Stimulated activated CD4-positive, alpha-beta T cell treated with anti-CD3 and anti-CD28 coated beads, TNF-alpha, amount 100 ng/mL, for 1 hour (primary cell): ENCODE results near the gene ZNF664.
A peak's percentile ranks its signal among the peaks of the same experiment; 100 is the strongest.

ENCODE experiments used
- DNase-seq, 3 donors: peaks; one replicate each; pipeline ENCODE4 v3.0.0-alpha.2; 2020; ENCODE audit warnings: low read depth in 3 of 3, low spot score in 1 of 3

The ZNF664 gene

DNA sequence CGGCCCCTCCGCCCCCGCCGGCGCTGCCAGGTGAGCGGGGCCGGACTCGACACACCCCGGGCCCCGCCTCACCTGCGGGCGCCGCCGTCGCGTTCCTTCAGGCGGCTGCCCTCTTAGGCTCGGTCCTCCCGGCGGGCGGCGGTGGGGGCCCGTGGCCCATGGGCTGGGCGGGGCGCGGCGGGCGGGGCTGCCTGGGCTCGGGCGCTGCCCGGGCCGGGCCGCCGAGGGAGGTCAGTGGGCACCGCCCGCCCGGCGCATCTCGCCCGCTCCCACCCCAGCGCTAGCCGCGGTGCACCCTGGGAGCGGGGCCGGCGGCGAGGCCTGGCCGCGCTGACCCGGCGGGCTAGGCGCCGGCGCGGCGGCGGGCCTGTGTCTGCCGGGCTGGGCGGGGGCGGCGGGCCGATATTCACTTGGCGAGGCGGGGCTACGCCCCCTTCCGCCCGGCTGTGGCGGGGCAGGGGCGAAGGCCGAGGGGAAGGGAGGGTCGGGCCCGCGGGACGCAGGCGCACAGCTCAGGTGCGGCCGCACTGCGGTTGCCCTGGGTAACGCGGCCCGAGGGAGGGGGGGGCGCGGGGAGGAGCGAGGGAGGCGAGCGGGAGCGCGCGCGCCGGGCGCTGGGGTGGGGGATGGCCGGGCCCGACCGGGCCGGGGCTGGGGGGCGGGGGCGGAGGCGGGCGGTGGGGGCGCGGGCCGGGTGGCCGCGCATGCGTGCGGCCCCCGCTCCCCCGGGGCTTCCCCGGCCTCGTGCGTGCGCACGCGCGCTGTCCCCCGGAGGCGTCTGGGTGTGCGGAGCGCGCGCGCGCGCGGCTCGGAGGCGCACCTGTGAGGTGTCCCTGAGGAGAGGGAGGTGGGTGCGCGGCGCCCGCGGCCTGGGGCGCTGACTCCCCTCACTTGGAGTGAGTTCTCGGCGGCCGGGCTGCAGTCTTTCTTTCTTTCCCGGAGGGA, at the start of gene ZNF664, which contains the start of gene CCDC92:
TSS of gene ZNF664 (plus strand) at position 759 of the 945 bp plus-strand sequence. CDS start 38,930 bp downstream, outside the sequence.
TSS of gene CCDC92 (minus strand) at position 375 of the 945 bp plus-strand sequence. CDS start 28,526 bp downstream, outside the sequence.
- peak; percentile 92 to 93 (median 93) for DNase-seq

DNA sequence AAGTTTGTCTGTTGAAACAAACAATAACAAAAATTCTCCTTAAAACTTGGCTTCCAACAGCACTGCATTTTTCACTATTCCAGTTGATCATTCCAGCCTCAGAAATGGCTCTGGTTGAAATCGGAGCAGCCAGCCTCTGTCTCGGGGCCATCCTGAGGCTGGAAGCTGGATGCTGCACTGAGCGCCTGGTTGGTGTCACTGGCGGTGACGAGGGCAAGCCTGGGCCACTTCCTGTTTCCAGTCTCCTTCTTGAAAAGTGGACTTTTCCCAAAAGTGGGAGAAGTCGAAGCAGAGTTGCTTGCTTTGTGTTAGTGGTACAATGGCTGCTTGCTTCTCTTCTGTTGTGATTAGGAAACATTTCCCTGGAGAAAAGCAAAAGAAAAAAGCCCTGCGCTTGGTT, 49.1 kb upstream of the ZNF664 start:
- DNase-seq: no peak

DNA sequence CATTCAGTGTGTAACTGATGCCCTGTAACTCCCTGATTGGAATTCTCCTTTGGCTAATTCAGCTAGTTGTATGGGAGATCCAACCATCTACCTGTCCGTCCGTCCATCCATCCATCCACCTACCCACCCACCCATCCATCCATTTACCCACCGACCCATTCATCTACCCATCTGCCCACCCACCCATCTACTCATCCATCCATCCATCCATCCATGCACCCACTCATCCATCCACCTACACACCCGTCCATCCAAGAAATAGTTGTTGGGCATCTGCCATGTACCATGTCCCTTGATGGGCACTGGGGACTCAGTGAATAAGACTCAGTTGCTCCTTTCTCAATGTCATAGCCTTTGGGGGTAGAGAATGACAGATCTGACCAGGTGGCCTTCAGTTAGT, 48.5 kb upstream of the ZNF664 start:
- no peak for DNase-seq

DNA sequence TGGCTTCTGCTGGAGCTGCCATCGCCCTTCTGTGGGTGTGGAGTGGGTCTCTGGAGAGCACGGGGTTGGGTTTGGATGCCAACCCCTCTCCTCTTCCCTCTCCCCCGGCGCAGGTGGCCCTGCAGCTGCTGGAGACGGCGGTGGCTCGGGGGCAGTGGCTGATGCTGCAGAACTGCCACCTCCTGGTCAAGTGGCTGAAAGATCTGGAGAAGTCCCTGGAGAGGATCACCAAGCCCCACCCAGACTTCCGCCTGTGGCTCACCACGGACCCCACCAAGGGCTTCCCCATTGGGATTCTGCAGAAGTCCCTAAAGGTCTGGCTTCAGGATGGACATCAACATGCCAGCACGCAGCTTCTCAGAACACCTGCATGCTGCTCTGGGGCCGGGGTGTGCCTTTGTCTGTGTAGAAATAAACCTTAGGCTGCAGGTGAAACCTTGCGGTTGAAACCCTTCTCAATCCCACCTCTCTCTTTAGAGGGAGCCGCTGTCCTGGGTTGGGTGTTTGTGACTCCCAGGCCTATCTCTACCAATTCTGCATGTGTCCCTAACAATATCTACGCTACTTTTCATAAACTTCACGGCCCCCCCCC, 44.6 kb upstream of the ZNF664 start:
- no peak for DNase-seq

DNA sequence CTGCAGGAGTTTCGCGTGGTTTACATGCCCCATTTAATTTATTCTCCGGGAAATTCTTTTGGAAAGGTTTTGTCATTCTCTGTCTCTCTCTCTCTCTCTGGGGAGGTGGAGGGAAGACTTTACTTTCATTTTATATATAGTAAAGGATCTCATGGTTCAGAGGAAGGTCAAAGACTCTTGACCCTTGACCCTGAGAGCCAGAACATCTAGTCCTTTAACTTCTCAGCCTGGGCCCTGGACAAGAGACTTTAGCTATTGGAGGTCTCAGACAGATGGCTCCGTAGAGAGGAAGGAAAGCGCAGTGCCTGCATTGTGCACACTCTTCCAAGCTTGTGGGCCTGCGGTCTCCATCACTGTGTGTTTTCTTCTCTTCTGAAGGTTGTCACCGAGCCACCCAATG, 44.1 kb upstream of the ZNF664 start:
- no peak for DNase-seq

DNA sequence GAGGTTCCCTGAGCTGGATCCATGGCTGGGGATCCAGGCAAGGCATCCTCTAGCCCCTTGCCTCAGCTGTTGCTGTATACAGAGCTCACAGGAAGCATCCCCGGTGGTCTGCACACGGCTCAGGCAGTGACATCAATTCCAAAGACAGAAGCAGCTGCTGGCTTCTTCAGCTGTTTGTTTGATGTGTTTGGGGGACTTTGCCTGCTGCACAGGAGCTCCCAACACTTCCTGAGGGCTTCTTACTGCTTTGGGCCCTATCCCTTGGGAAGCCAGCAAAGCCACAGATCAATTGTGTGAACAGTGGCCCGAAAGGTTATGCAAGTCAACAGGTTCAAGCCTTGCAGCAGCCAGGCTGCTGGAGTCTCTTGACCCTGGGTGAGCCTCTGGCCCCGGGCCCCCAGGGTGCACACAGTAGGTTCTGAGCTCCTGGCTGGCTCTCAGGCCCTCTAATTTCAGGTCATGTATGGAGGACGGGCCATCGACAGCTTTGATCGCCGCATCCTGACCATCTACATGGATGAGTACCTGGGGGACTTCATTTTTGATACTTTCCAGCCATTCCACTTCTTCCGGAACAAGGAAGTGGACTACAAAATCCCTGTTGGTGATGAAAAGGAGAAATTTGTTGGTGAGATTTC, 43.0 kb upstream of the ZNF664 start:
- no peak for DNase-seq

DNA sequence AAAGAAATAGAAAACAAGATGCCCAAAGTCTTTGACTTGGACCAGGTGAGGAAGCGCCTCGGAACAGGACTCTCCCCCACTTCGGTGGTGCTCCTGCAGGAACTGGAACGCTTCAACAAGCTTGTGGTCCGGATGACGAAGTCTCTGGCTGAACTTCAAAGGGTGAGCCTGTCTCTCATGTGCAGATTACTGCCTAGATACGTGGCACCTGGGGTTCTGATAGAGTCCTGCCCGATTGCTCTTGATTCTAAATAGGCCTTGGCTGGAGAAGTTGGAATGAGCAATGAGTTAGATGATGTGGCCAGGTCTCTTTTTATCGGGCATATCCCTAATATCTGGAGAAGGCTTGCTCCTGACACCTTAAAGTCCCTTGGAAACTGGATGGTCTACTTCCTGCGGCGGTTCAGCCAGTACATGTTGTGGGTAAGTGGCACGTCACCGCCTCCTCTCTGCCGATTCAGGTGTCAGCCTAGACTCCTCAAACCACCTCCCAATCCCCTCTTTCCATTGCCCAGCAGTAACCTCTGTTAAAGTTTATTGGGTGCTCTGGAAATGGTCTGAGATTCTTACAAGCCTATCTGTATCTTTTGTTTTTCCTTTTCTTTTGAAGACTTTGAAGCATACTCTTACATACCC, 41.2 kb upstream of the ZNF664 start:
- DNase-seq: peak in 1 of 3 donors; percentile 3

DNA sequence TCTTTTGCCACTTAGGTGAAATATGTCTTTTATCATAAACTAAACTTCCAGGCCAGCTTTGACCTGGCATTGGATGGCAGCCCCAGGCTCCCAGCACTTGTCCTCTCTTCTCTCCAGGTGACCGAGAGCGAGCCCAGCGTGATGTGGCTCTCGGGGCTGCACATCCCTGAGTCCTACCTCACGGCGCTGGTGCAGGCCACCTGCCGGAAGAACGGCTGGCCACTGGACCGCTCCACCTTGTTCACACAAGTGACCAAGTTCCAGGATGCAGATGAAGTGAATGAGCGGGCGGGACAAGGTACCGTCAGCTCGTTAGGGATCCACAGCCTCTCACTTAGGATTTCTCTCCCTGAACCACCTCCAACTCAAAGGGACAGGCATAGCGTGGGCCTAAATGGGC, 39.8 kb upstream of the ZNF664 start:
- no peak for DNase-seq

DNA sequence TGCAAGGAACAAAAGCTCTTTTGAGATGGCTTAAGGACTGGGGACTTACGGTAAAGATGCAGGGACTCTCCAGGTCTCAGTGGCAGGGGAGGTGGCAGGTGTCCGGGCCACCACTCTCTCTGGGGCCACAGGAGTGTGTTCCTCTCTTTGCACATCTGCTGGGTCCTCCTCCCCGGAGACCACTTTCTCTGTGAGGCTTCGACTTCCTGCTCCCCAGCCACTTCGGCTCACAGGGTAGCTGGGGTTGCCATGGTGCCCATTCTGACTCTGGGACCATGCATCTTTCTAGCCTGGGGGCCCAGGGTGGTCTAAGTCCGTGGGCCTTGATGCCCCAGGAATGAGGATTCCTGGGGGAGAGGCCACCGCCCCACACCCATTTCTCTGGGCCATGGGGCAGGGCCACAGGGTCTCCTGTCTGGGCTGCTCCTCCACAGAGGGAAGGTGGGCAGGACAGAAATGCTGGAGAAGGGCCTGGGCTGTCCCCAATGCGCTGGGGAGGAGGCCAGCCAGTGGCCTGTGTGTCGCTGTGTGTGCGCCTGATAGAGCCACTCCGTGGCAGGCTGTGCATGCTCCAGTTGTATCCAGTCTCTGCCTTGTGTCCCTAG, 38.9 kb upstream of the ZNF664 start:
- DNase-seq: no peak

DNA sequence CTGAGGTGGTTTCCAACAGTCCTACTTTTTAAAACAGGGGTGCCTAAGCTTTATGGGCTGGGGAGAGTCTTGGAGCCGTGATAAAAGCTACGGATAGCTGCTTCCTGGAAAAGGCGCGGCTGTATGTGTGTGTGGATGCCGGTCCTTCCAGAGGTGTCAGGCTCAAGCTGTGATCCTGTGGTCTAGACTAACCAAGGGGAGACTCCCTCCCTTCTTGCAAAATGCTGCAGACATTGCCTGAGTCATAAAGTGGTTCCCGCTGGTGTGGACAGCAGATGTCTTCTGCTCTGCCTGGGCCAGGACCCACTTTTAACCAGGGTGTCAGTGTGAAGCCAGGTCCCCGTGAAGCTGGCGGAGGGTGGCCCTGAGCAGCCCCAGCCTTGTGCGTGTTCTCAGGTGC, 38.2 kb upstream of the ZNF664 start:
- no peak for DNase-seq

DNA sequence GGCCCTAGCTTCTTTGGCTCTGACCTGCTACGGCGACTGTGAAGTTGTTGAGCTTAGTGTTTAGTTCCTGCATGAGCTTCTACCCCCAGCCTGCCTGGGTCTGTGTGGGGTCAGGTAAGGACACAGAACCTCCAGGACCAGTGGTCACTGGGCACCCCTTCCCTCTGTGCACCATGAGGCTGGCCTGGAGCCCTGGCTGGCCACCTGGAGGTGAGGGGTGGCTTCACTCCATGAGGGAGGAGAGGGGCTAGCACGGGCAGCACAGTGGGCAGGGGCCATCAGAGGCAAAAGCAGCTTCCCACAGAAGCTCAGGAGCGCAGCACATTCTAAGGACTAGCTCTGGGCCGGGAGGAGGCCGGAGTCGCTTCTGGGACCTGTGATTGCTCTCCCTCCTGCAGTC, 37.1 kb upstream of the ZNF664 start:
- no peak for DNase-seq

DNA sequence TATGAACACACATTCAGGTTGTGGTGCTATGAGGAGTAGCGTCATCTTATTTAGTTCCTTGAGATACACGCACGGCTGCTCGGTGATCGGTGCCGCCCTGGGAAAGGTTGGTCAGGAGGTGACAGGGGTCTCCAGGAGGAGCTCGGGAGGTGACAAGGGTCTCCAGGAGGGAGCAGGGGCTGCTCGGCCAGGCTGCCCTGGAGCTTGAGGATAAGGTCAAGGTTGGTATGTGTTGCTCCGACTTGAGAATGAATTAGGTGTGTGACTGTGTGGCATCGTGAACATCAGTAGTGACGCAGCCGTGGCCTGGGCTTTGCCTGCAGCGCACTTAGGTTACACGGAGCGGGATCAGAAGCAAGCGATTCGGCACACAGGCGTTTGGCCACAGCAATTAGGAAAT, 36.5 kb upstream of the ZNF664 start:
- no peak for DNase-seq

DNA sequence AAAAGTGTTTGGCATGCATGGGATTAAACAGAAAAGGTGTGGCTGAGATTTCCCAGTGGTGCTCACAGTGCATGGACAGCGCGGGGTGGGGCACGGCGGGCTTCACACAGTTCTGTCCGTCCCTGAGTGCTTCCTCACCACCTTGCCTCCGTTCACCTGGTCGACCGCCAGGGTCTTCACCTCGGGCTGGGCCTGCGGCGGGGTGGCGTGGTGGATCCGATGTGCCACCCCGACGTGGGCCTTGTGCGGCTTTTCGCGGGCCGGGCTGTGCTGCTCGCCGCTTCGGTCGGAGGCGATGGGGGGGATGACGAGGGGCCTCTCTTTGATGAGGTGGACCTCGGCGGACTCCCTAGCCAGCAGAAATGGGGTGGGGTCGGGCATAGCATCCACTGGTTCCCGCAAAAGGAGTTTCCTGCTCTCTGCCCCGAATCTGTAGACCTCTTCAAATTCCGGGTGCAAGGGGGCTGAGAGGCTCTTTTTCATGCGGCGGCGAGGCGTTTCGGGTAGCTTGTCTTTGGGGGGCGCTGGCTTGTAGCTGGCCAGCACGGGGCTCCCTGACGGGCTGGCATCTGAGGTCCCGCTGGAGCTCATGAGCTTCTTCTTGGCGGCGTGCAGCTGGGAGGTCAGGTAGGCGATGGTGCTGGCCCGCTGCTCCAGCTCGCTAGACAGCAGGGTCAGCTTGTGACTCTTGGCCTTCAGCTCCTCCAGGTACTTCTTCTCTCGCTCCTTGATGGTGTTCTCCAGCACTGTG, 35.9 kb upstream of the ZNF664 start:
- no peak for DNase-seq

DNA sequence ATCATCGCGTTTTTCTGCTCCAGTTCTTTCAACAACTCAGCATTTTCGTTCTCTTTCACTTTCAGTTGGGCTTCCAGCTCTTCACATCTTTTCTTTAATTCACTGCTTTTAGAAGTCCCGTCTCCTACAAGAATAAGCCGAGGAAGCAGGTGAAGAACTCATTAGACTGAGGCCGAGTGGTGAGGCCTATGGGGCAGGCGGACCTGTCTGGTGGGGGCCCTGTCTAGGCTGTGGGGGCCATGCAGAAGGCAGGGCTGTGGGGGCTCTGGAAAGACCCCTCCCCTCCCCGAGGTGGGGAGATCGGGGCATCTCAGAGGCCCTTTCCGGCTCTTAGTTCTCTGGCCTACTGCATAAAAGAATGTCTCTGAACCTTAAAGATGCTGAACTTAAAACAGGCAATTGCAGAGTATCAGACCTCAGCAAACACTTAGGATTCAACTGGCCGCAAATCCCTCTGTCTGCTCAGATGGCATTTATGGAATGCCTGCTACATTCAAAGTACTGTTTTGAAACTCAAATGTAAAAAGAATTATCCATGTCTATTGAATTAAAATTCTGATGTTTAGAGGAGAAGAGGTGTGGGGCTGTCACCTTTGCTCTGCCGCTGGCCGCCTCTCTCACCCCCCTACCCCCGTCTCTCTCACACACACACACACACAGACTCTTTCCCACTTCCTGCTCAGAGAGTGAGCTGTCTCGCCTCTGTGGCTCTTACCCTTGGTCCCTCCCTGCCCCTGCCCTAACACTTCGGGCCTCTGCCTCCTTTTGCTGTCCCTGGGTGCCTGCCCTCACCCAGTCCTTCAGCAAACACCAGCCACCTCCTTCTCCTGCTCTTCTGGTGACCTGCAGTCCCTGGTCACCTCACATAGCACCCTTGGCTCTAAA, 35.1 kb upstream of the ZNF664 start:
- DNase-seq: peak; percentile 12 to 22 (median 15)

DNA sequence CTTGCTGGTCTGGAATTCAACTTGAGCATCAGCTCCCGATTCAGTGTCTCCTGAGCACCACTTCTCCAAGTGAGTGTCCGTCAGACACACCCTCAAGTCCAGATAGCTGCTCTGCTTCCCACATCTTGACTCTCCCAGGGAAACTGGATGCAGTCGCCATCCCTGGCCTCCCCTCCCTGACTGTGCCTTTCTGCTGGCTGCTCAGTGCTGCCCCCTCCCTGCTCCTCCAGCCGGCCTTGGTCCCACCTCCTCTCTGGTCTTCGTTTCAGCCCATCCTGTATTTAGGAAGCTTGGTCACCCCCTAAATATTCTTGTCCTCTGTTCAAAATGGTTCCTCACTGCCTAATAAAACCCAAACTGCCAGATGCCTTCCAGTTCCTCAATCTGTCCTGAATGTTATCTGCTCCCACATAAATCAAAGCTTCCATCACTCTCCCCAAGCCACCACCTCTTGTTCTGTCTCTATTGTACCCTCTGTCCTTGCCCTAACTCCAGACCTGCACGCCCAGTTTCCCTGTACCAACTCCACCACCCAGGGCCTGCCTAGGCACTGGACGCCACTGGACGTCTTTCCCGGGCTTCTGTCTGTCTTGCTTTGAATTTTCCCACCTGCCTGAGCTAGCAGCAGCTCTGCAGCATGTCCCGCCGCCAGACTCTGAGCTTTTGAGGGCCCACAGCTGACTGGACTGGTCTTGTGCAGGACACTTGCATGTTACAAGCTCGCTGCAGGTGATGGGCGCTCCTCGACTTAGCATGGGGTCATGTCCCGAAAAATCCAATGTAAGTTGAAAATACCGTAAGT, 34.1 kb upstream of the ZNF664 start:
- DNase-seq: no peak

DNA sequence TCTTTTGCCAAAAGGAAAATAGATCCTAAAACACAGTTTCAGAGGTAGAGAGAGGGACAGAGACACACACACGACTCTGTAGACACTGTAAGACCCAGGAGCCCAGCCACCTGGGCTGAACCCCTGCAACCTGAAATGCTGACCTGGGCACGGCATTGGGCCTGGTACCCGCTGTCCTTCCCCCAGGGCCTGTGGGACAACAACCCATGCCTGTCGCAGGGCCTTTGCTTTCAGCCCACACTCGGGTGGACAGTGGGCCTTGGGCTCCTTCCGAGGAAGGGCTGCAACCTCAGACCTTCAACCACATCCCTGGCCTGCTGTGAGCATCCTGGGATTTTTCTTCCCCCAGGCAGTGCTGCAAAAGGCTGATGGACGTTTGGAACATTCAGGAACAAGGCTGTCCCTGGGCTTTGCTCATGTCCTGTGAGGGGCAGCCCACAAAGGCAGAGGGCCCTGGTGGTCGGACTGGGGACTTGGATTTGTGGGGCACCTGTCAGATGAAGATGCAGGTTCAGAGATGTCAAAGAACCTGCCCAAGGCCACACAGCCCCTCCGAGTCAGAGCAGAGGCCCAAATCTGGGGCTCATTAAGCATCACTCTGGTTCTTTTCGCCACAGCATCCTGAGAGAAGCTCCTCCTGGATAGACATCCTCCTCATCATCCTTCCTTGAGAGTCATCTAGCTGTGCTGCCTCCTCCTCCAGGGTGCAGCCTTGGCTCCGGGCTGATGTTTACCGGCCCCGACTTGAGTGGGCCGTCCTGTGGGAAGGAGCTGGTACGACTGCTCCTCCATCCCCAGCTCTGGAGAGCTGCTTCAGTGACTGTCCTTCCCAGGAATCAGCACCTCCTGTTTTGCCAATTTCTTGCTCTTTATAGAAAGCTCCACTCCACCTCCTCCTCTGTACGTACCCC, 33.0 kb upstream of the ZNF664 start:
- no peak for DNase-seq

DNA sequence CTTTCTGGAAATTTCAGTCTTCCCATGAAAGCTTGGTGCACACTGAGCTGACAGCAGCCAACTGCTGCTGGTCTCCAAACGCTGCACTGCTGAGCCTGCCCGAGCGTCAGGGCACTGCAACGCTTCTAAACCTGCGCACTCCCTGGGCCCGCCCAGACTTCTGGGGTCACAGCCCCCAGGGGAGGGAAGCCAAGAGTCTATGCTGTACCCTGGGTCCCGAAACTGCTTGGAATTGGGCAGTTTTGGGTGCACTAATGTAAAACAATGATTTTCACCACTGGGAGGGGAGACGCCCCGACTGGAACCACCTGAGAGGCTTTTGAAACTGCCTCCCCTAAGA, 32.4 kb upstream of the ZNF664 start:
- no peak for DNase-seq

DNA sequence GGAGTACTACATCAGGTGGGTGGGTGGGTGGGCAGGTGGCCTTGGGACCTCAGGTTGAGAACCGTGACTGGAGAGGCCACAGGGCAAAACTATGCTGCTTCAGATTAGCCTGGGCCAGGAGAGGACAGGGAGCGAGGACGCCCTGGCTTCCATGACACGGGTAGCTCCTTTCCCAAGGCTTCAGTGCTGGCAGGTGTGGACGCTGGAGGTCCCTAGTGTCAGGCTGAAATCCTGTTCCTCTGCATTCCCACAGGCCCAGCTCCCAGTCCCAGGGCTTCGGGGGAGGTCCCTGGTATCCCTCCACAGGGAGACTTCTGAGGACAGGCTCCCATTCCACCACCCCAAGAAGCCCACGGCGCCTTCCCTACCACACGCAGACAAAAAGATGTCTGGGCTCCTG, 32.0 kb upstream of the ZNF664 start:
- no peak for DNase-seq
